Endothelial cell of umbilical vein (primary cell): ENCODE results near the gene SPP1. TPM values are rescaled to one million over a fixed set of nuclear protein-coding genes. Genes with fewer than 3 reads are reported as not detected.

Source experiments
- BruUV-seq: library from RNA; stranded (reverse); fragments of 400-500 nt; replicated peaks from 2 replicates; lab custom pipeline; 2021; lab: Mats Ljungman, UMichigan
- CTCF ChIA-PET: fragments of 300-600, 350-600 bp; sonication (Branson Sonifier 250); formaldehyde crosslinking; loops from one replicate; lab custom pipeline; 2021; ENCODE audit warnings: antibody characterized with exemption, inconsistent platforms; lab: Charles Lee
- POLR2A ChIA-PET: fragments of 300-600, 350-600 bp; sonication (Branson Sonifier 250); formaldehyde crosslinking; loops from one replicate; lab custom pipeline; 2021; ENCODE audit warnings: antibody characterized with exemption, inconsistent platforms; lab: Charles Lee
- DNase-seq: peaks from one replicate; pipeline ENCODE4 v3.0.0-alpha.2; 2011; ENCODE audit warnings: low read depth, low spot score
- FAIRE-seq: peaks from 2 replicates; lab custom pipeline; 2011; peaks lifted over from hg19 to GRCh38; lab: Jason Lieb, UNC
- H2AFZ ChIP-seq: 2 replicates; pipeline ENCODE4 v1.6.0; 2012; ENCODE audit warnings: low read depth, low read length, control low read depth, inconsistent platforms
- H3K27ac ChIP-seq: 2 replicates; pipeline ENCODE4 v1.5.1; 2011; ENCODE audit warnings: low read depth, mild to moderate bottlenecking, control low read depth, low read length, moderate library complexity; ENCODE audit not compliant: insufficient read depth
- H3K27me3 ChIP-seq, 2 experiments: 2 replicates each; pipeline versions ENCODE4 v1.6.0 to v1.6.1; 2011; ENCODE audit warnings: low read length in 2 of 2, mixed read lengths in 1 of 2; ENCODE audit not compliant: control insufficient read depth in 2 of 2, insufficient read depth in 2 of 2
- H3K36me3 ChIP-seq, 2 experiments: 2 replicates in 1 of 2; 3 replicates in 1 of 2; pipeline ENCODE4 v1.5.1; 2011; ENCODE audit warnings: low read length in 2 of 2, mild to moderate bottlenecking in 1 of 2, moderate library complexity in 1 of 2; ENCODE audit not compliant: control insufficient read depth in 2 of 2, insufficient read depth in 2 of 2; ENCODE audit errors: extremely low read depth in 1 of 2
- H3K4me1 ChIP-seq: 3 replicates; pipeline ENCODE4 v1.5.1; 2011; ENCODE audit warnings: mild to moderate bottlenecking, low read length; ENCODE audit not compliant: control insufficient read depth, insufficient read depth; ENCODE audit errors: extremely low read depth
- H3K4me2 ChIP-seq: 2 replicates; pipeline ENCODE4 v1.6.1; 2011; ENCODE audit warnings: low read length, control low read depth, mixed read lengths; ENCODE audit not compliant: insufficient read depth
- H3K4me3 ChIP-seq, 3 experiments: fragments of 200-600 bp in 1 of 3; sonication (generic), shearing (Covaris generic) in 1 of 3; replicated peaks in 1 of 3; 2 replicates each; pipeline ENCODE4 v1.5.1; 2011 to 2016; ENCODE audit warnings: control low read depth in 3 of 3, low read length in 3 of 3, mild to moderate bottlenecking in 2 of 3, inconsistent platforms in 1 of 3, low read depth in 1 of 3, moderate library complexity in 1 of 3; ENCODE audit not compliant: insufficient read depth in 1 of 3
- H3K79me2 ChIP-seq: 2 replicates; pipeline ENCODE4 v1.6.0; 2012; ENCODE audit warnings: low read length, inconsistent platforms; ENCODE audit not compliant: control insufficient read depth, insufficient read depth
- H3K9ac ChIP-seq: replicated peaks from 2 replicates; pipeline ENCODE3; 2011; ENCODE audit warnings: low read length, control low read depth; ENCODE audit not compliant: insufficient read depth; ENCODE audit errors: extremely low read depth
- H3K9me1 ChIP-seq: replicated peaks from 3 replicates; pipeline ENCODE4 v1.6.0; 2011; ENCODE audit warnings: mild to moderate bottlenecking, low read length; ENCODE audit not compliant: control insufficient read depth, insufficient read depth; ENCODE audit errors: extremely low read depth
- H3K9me3 ChIP-seq: replicated peaks from 2 replicates; pipeline ENCODE4 v1.5.1; 2012; ENCODE audit warnings: low read length, inconsistent platforms; ENCODE audit not compliant: control insufficient read depth, insufficient read depth
- H4K20me1 ChIP-seq: replicated peaks from 2 replicates; pipeline ENCODE3; 2011; ENCODE audit warnings: mild to moderate bottlenecking, low read length; ENCODE audit not compliant: control insufficient read depth, insufficient read depth; ENCODE audit errors: extremely low read depth
- CTCF ChIP-seq, 2 donors: IDR thresholded peaks; 1 replicate in 1 of 2; 2 replicates in 1 of 2; pipeline ENCODE4 v1.5.1; 2011; ENCODE audit warnings: low read length in 2 of 2, mild to moderate bottlenecking in 2 of 2, moderate library complexity in 2 of 2, control low read depth in 1 of 2, inconsistent platforms in 1 of 2, low read depth in 1 of 2; ENCODE audit not compliant: insufficient read depth in 1 of 2; ENCODE audit errors: extremely low read depth in 1 of 2
- EZH2 ChIP-seq: IDR thresholded peaks from 2 replicates; pipeline ENCODE4 v1.6.1; 2012; ENCODE audit warnings: borderline replicate concordance, low read depth, mild to moderate bottlenecking, moderate library complexity, low read length, inconsistent platforms; ENCODE audit not compliant: severe bottlenecking
- FOS ChIP-seq: IDR thresholded peaks from 2 replicates; pipeline ENCODE4 v1.6.1; 2011; ENCODE audit warnings: mild to moderate bottlenecking, low read length, moderate library complexity, borderline replicate concordance; ENCODE audit not compliant: insufficient read depth
- GATA2 ChIP-seq: IDR thresholded peaks from 2 replicates; pipeline ENCODE4 v1.7.0; 2011; ENCODE audit warnings: low read depth, mild to moderate bottlenecking, moderate library complexity, mixed read lengths, low read length; ENCODE audit not compliant: insufficient read length, insufficient read depth
- JUN ChIP-seq: IDR thresholded peaks from 2 replicates; pipeline ENCODE4 v1.6.1; 2011; ENCODE audit warnings: borderline replicate concordance, low read depth; ENCODE audit not compliant: insufficient read length, insufficient read depth
- MAX ChIP-seq: IDR thresholded peaks from 2 replicates; pipeline ENCODE4 v1.6.1; 2011; ENCODE audit not compliant: insufficient read depth, insufficient read length
- MYC ChIP-seq: IDR thresholded peaks from one replicate; pipeline ENCODE4 v1.6.1; 2011; ENCODE audit warnings: mild to moderate bottlenecking, low read depth, low read length
- POLR2A ChIP-seq: IDR thresholded peaks from 2 replicates; pipeline ENCODE4 v1.6.1; 2012; ENCODE audit warnings: low read depth, mild to moderate bottlenecking, control low read depth, low read length
- POLR2AphosphoS5 ChIP-seq: IDR thresholded peaks from 2 replicates; pipeline ENCODE4 v1.6.1; 2012; ENCODE audit warnings: low read depth, mild to moderate bottlenecking, control low read depth, low read length, moderate library complexity; ENCODE audit not compliant: insufficient read depth
- dilution Hi-C: fragments of 300-500 bp; cut with MboI; formaldehyde crosslinking; loops from one replicate; pipeline ENCODE4 v1.15.0; 2019; ENCODE audit warnings: low sequenced_read_pairs; ENCODE audit not compliant: extremely low pct_ligation_motif_present
- intact Hi-C: fragments of 100-400 bp; cut with micrococcal nuclease; formaldehyde crosslinking; loops from one replicate; pipeline ENCODE4 v1.10.0; 2022
- polyA plus RNA-seq, 4 experiments: library from polyadenylated mRNA; depleted of rRNA in 3 of 4; stranded (reverse) in 3 of 4; unstranded in 1 of 4; fragments of >200 nt; gene quantifications; 2 replicates each; pipeline versions ENCODE4 v1.2.1 to v1.2.3, GENCODE V29; 2011 to 2012; ENCODE audit warnings: missing spikeins in 1 of 4
- total RNA-seq: library from RNA; stranded (reverse); gene quantifications from 2 replicates; pipeline ENCODE4 v1.2.3, GENCODE V29; 2021

SPP1 gene
- total and polyA plus RNA-seq, 2 donors (not counting 3 experiments of a cell fraction or from before 2014, with no cell fraction given) = not detected

- dilution Hi-C loops (no loop called here), intact Hi-C loops (no loop called here)
- ChIA-PET POLR2A (interaction anchor here (0.6 kb wide), 1 partner anchor 12 kb away, joined by 3 read pairs; no protein-coding TSS in a partner anchor), CTCF (interaction anchor here (1.6 to 3.9 kb wide), 4 partner anchors 8 to 190 kb away, joined by 3 to 30 read pairs (median 10); no protein-coding TSS in a partner anchor)
- Histone ChIP-seq H3K27me3 (no peaks in the 10 kb centered on the region), H2AFZ (no peak overlapping the region), H3K36me3 (peaks cover 4 to 5% of the 10 kb centered on the region in 2 experiments), H4K20me1 (no peaks in the 10 kb centered on the region), H3K4me1 (peaks cover 18% of the 10 kb centered on the region), H3K4me2 (no peak overlapping the region), H3K9ac (no peak overlapping the region), H3K4me3 (no peak overlapping the region), H3K9me1 (no peaks in the 10 kb centered on the region), H3K79me2 (peaks cover 23% of the 10 kb centered on the region), H3K9me3 (no peaks in the 10 kb centered on the region), H3K27ac (no peak overlapping the region)
- TF ChIP-seq GATA2 = no peak
- no peak for TF ChIP-seq CTCF (IDR thresholded peaks at IDR 0.05; ENCODE audit: extremely low read depth in 1 of 2, insufficient read depth in 1 of 2, low read depth in 1 of 2, low read length in 2 of 2)
- no peak for TF ChIP-seq MYC
- no peak for TF ChIP-seq MAX
- no peak for TF ChIP-seq POLR2AphosphoS5
- TF ChIP-seq JUN = no peak
- no peak for TF ChIP-seq FOS
- TF ChIP-seq POLR2A = no peak
- no peak for TF ChIP-seq EZH2
- DNase-seq (no peak), FAIRE-seq (no peak)
- BruUV-seq = no TSS peak
Measured at GRCh38 chr4:88021824-88022223, 46.3 kb downstream of the SPP1 start.
